KMS-11 (cell line): ENCODE measurements around the gene ZFYVE9.

Source experiments
- H2AFZ ChIP-seq: fragments of 200-600 bp; sonication (generic); 2 replicates; pipeline ENCODE4 v1.6.1; 2016; ENCODE audit warnings: antibody characterized with exemption, mixed run types, low read depth
- H3K27ac ChIP-seq: fragments of 200-600 bp; sonication (generic); 2 replicates; pipeline ENCODE4 v1.6.1; 2016; ENCODE audit warnings: mild to moderate bottlenecking, mixed run types
- H3K27me3 ChIP-seq: fragments of 200-600 bp; sonication (generic); 2 replicates; pipeline ENCODE4 v1.6.1; 2017; ENCODE audit warnings: mild to moderate bottlenecking, low read depth, mixed run types, moderate library complexity; ENCODE audit not compliant: insufficient read depth
- H3K36me3 ChIP-seq: fragments of 200-600 bp; sonication (generic); 2 replicates; pipeline ENCODE4 v1.6.1; 2017; ENCODE audit warnings: mild to moderate bottlenecking, mixed run types; ENCODE audit not compliant: insufficient read depth
- H3K4me1 ChIP-seq: fragments of 200-600 bp; sonication (generic); 2 replicates; pipeline ENCODE4 v1.6.1; 2016; ENCODE audit warnings: mild to moderate bottlenecking, low read depth, mixed run types; ENCODE audit not compliant: poor library complexity, severe bottlenecking
- H3K4me2 ChIP-seq: fragments of 200-600 bp; sonication (generic); 2 replicates; pipeline ENCODE4 v1.7.0; 2016; ENCODE audit warnings: mild to moderate bottlenecking, mixed run types
- H3K4me3 ChIP-seq: fragments of 200-600 bp; sonication (generic); IDR thresholded peaks from 2 replicates; pipeline ENCODE4 v1.6.1; 2017; ENCODE audit warnings: low read depth, low read length, mixed read lengths; ENCODE audit not compliant: insufficient read depth
- H3K79me2 ChIP-seq: fragments of 200-600 bp; sonication (generic); 2 replicates; pipeline ENCODE4 v1.6.1; 2016; ENCODE audit warnings: low read depth, mixed run types; ENCODE audit not compliant: insufficient read depth
- H3K9ac ChIP-seq: fragments of 200-600 bp; sonication (generic); 2 replicates; pipeline ENCODE4 v1.6.1; 2016; ENCODE audit warnings: mild to moderate bottlenecking, mixed run types
- H4K20me1 ChIP-seq: fragments of 200-600 bp; sonication (generic); 2 replicates; pipeline ENCODE4 v1.6.1; 2016; ENCODE audit warnings: mild to moderate bottlenecking, mixed run types; ENCODE audit not compliant: insufficient read depth
- TF ChIP-seq, protein P1 (sequence below): fragments of 200-600 bp; sonication (generic); conservative IDR thresholded peaks from 2 replicates; pipeline ENCODE4 v1.6.1; 2017; ENCODE audit warnings: low read depth, mild to moderate bottlenecking, antibody characterized with exemption, low read length, moderate library complexity, mixed read lengths

The ZFYVE9 gene

DNA sequence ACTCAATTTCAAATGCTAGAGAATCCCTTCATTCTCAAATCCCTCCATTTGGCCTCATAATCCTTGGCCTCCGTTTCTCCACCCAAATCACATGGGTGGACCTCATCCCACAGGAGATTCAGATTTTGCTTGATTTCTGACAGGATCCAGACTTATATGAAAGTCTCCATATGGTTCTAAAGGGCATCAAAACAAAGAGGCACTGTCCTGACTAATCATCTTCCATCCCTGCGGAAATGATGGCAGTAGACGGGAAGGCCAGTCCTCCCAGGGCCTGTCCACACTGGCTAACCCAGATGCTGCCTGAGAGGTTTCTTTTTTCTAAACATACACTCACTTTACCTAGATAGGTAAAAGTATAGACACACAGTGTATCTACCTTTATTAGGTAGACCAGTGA is 243.5 kb downstream of the ZFYVE9 start:
- no peak overlapping the region for H2AFZ ChIP-seq
- no peaks in the 10 kb centered on the region; the same call in 1 of the 2 replicates for H3K79me2 ChIP-seq
- H4K20me1 ChIP-seq, result no peaks in the 10 kb centered on the region
- no peak overlapping the region for H3K9ac ChIP-seq
- TF ChIP-seq, protein P1, sequence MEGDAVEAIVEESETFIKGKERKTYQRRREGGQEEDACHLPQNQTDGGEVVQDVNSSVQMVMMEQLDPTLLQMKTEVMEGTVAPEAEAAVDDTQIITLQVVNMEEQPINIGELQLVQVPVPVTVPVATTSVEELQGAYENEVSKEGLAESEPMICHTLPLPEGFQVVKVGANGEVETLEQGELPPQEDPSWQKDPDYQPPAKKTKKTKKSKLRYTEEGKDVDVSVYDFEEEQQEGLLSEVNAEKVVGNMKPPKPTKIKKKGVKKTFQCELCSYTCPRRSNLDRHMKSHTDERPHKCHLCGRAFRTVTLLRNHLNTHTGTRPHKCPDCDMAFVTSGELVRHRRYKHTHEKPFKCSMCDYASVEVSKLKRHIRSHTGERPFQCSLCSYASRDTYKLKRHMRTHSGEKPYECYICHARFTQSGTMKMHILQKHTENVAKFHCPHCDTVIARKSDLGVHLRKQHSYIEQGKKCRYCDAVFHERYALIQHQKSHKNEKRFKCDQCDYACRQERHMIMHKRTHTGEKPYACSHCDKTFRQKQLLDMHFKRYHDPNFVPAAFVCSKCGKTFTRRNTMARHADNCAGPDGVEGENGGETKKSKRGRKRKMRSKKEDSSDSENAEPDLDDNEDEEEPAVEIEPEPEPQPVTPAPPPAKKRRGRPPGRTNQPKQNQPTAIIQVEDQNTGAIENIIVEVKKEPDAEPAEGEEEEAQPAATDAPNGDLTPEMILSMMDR, result no peak
- H3K4me3 ChIP-seq, result no peak overlapping the region
- no peak overlapping the region for H3K27ac ChIP-seq
- H3K36me3 ChIP-seq, result peaks cover 72% of the 10 kb centered on the region; the same call in 1 of the 2 replicates
- H3K4me1 ChIP-seq, result no peaks in the 10 kb centered on the region
- no peak overlapping the region for H3K4me2 ChIP-seq
- H3K27me3 ChIP-seq, result no peaks in the 10 kb centered on the region

DNA sequence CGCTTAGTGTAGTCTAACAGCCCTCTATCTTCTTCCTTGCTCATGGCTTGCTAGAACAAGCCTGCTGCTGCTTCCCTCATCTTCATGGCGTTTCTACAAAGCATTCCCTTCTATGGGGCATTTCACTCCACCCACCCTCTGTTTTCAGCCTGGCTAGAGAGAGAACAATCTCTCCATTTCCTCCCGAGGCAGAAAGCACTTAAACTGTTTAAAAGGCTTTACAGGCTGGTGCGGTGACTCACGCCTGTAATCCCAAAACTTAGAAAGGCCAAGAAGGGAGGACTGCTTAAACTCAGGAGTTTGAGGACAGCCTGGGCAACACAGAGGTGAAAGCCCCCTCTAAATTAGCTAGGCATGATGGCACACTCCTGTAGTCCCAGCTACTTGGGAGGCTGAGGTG is 244.6 kb downstream of the ZFYVE9 start:
- Histone ChIP-seq H3K9ac (no peak overlapping the region), H3K27me3 (no peaks in the 10 kb centered on the region), H3K4me3 (no peak overlapping the region), H3K27ac (no peak overlapping the region), H3K36me3 (peaks cover 75% of the 10 kb centered on the region; the same call in 1 of the 2 replicates), H2AFZ (no peak overlapping the region), H3K4me2 (no peak overlapping the region), H3K4me1 (no peaks in the 10 kb centered on the region), H3K79me2 (no peaks in the 10 kb centered on the region; the same call in 1 of the 2 replicates), H4K20me1 (no peaks in the 10 kb centered on the region)
- TF ChIP-seq, protein P1, result no peak

DNA sequence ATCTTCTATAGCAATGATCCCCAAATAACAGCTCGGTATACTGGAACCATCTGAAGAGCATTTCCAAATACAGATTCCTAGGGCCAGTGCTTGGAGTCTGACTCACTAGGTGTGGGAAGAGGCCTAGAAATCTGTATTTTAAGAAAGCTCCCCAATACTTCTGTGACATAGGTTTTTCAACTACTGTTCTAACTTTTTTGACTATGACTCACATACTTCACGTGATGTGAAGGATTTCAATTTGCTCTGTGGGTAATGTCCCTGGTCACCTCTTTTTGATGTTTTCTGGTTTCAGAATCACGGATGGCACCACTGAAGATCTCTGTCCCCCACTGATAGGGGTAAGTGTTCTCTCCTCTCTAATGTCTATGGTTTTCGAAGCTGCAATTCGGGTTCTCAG is 251.3 kb downstream of the ZFYVE9 start:
- TF ChIP-seq, protein P1, result no peak
- no peak overlapping the region for H3K4me2 ChIP-seq
- H2AFZ ChIP-seq, result no peak overlapping the region
- H3K79me2 ChIP-seq, result peaks cover 9% of the 10 kb centered on the region; the same call in 1 of the 2 replicates
- no peak overlapping the region for H3K4me3 ChIP-seq
- no peaks in the 10 kb centered on the region for H3K27me3 ChIP-seq
- no peak overlapping the region for H3K27ac ChIP-seq
- H4K20me1 ChIP-seq, result no peaks in the 10 kb centered on the region
- peaks cover 62% of the 10 kb centered on the region for H3K36me3 ChIP-seq
- H3K4me1 ChIP-seq, result no peaks in the 10 kb centered on the region
- H3K9ac ChIP-seq, result no peak overlapping the region
